ENCODE measurements around the gene FUS. TPM values are rescaled to one million over a fixed set of nuclear protein-coding genes. Genes with fewer than 3 reads are reported as not detected.
"Not testable (repeated sequence)": the region's sequence is repeated elsewhere in the genome, so short reads cannot be mapped to it uniquely, and the experiment has no call there.

Gene FUS
- total and polyA plus RNA-seq, 3 experiments from 2014 or later = 163 to 671 (median 621) TPM

GRCh38 chr16:31134091-31134571 is 45.8 kb upstream of the FUS start:
- H3K27ac Mint-ChIP-seq = peak overlapping the region in 1 of 8 donors; percentile 53
- CTCF ChIA-PET = interaction anchor here (0.6 kb wide), 1 partner anchor 107 kb away, joined by 4 read pairs; no protein-coding TSS in a partner anchor
- POLR2A ChIA-PET = no interaction called here
- no peaks in the 10 kb centered on the region for H3K9me3 Mint-ChIP-seq
- no peak for DNase-seq
- no peak overlapping the region for H3K4me3 Mint-ChIP-seq
- peak overlapping the region; percentile 61 for H3K27ac ChIP-seq (ENCODE audit: low read depth, low read length)
- H3K27me3 ChIP-seq (ENCODE audit: insufficient read depth, low read length, poor library complexity, severe bottlenecking) = no peaks in the 10 kb centered on the region
- H3K4me3 ChIP-seq (ENCODE audit: low read length) = no peak overlapping the region
- H3K36me3 Mint-ChIP-seq = peaks cover 0 to 42% (median 4%) of the 10 kb centered on the region in 3 donors
- H3K4me1 ChIP-seq (ENCODE audit: insufficient read depth, low read length) = no peaks in the 10 kb centered on the region
- no peaks in the 10 kb centered on the region for H3K36me3 ChIP-seq (ENCODE audit: insufficient read depth, low read length)
- H3K27me3 Mint-ChIP-seq = peaks cover 0 to 2% of the 10 kb centered on the region in 2 donors
- H3K4me1 Mint-ChIP-seq = peaks cover 0 to 2% (median 0%) of the 10 kb centered on the region in 3 donors
- H3K9me3 ChIP-seq (ENCODE audit: low read length) = no peaks in the 10 kb centered on the region

- no peaks in the 10 kb centered on the region for H3K9me3 Mint-ChIP-seq
- peaks cover 0 to 2% of the 10 kb centered on the region in 2 donors for H3K27me3 Mint-ChIP-seq
- peaks cover 0 to 2% (median 0%) of the 10 kb centered on the region in 3 donors for H3K4me1 Mint-ChIP-seq
- Histone ChIP-seq H3K4me3 (ENCODE audit: low read length) (no peak overlapping the region), H3K27ac (ENCODE audit: low read depth, low read length) (peak overlapping the region; percentile 61), H3K36me3 (ENCODE audit: insufficient read depth, low read length) (no peaks in the 10 kb centered on the region), H3K27me3 (ENCODE audit: insufficient read depth, low read length, poor library complexity, severe bottlenecking) (no peaks in the 10 kb centered on the region), H3K4me1 (ENCODE audit: insufficient read depth, low read length) (no peaks in the 10 kb centered on the region), H3K9me3 (ENCODE audit: low read length) (no peaks in the 10 kb centered on the region)
- ChIA-PET POLR2A (no interaction called here), CTCF (interaction anchor here (0.6 kb wide), 1 partner anchor 108 kb away, joined by 4 read pairs; no protein-coding TSS in a partner anchor)
- peaks cover 0 to 35% (median 4%) of the 10 kb centered on the region in 3 donors for H3K36me3 Mint-ChIP-seq
- no peak for DNase-seq
- no peak overlapping the region for H3K4me3 Mint-ChIP-seq
- H3K27ac Mint-ChIP-seq = no peak overlapping the region
These were observed 45.1 kb upstream of the FUS start for GRCh38 chr16:31134625-31135534.

GRCh38 chr16:31135535-31136286 is 44.2 kb upstream of the FUS start, which contains the start of gene PRSS8:
Gene PRSS8 (minus strand): TSS chr16:31135727. CDS start chr16:31135498, 229 bp downstream.
- no peak within 1 kb of the TSS for H3K4me3 Mint-ChIP-seq
- no peaks in the 10 kb centered on the region for H3K36me3 ChIP-seq (ENCODE audit: insufficient read depth, low read length)
- POLR2A ChIA-PET = no interaction called here
- H3K4me1 Mint-ChIP-seq = peaks cover 0 to 2% (median 0%) of the 10 kb centered on the region in 3 donors
- peaks cover 0 to 28% (median 0%) of the 10 kb centered on the region in 3 donors for H3K36me3 Mint-ChIP-seq
- no peaks in the 10 kb centered on the region for H3K9me3 ChIP-seq (ENCODE audit: low read length)
- H3K4me1 ChIP-seq (ENCODE audit: insufficient read depth, low read length) = no peaks in the 10 kb centered on the region
- no peaks in the 10 kb centered on the region for H3K27me3 ChIP-seq (ENCODE audit: insufficient read depth, low read length, poor library complexity, severe bottlenecking)
- peak within 1 kb of the TSS in 1 of 8 donors; percentile 37 for H3K27ac Mint-ChIP-seq
- peaks cover 0 to 2% of the 10 kb centered on the region in 2 donors for H3K27me3 Mint-ChIP-seq
- H3K27ac ChIP-seq (ENCODE audit: low read depth, low read length) = peak within 1 kb of the TSS; percentile 61
- DNase-seq = no peak
- H3K9me3 Mint-ChIP-seq = no peaks in the 10 kb centered on the region
- H3K4me3 ChIP-seq (ENCODE audit: low read length) = no peak within 1 kb of the TSS
- CTCF ChIA-PET = no interaction called here

GRCh38 chr16:31136287-31136662 is 43.7 kb upstream of the FUS start:
- Mint-ChIP-seq H3K27me3 (peaks cover 0 to 2% of the 10 kb centered on the region in 2 donors), H3K4me3 (no peak overlapping the region), H3K4me1 (peaks cover 0 to 2% (median 0%) of the 10 kb centered on the region in 3 donors), H3K9me3 (no peaks in the 10 kb centered on the region), H3K36me3 (peaks cover 0 to 22% (median 0%) of the 10 kb centered on the region in 3 donors), H3K27ac (peak overlapping the region in 1 of 8 donors; percentile 37)
- no peak overlapping the region for H3K4me3 ChIP-seq (ENCODE audit: low read length)
- H3K9me3 ChIP-seq (ENCODE audit: low read length) = no peaks in the 10 kb centered on the region
- POLR2A ChIA-PET = no interaction called here
- H3K27me3 ChIP-seq (ENCODE audit: insufficient read depth, low read length, poor library complexity, severe bottlenecking) = no peaks in the 10 kb centered on the region
- CTCF ChIA-PET = no interaction called here
- DNase-seq = no peak
- H3K4me1 ChIP-seq (ENCODE audit: insufficient read depth, low read length) = no peaks in the 10 kb centered on the region
- no peak overlapping the region for H3K27ac ChIP-seq (ENCODE audit: low read depth, low read length)
- H3K36me3 ChIP-seq (ENCODE audit: insufficient read depth, low read length) = no peaks in the 10 kb centered on the region

- H3K27me3 Mint-ChIP-seq; H3K36me3 ChIP-seq (ENCODE audit: insufficient read depth, low read length); H3K9me3 Mint-ChIP-seq; DNase-seq; H3K27ac Mint-ChIP-seq; H3K27me3 ChIP-seq (ENCODE audit: insufficient read depth, low read length, poor library complexity, severe bottlenecking); H3K4me3 Mint-ChIP-seq; POLR2A ChIA-PET; H3K9me3 ChIP-seq (ENCODE audit: low read length); H3K4me1 Mint-ChIP-seq; H3K4me3 ChIP-seq (ENCODE audit: low read length); H3K4me1 ChIP-seq (ENCODE audit: insufficient read depth, low read length); H3K27ac ChIP-seq (ENCODE audit: low read depth, low read length); CTCF ChIA-PET: not testable (repeated sequence)
- peaks cover 0 to 16% (median 0%) of the 10 kb centered on the region in 3 donors for H3K36me3 Mint-ChIP-seq
These were observed 43.0 kb upstream of the FUS start for GRCh38 chr16:31136822-31137499.

GRCh38 chr16:31138621-31139578 is 41.0 kb upstream of the FUS start:
- Histone ChIP-seq H3K9me3 (ENCODE audit: low read length) (no peaks in the 10 kb centered on the region), H3K36me3 (ENCODE audit: insufficient read depth, low read length) (no peaks in the 10 kb centered on the region), H3K4me1 (ENCODE audit: insufficient read depth, low read length) (peaks cover 19% of the 10 kb centered on the region), H3K27ac (ENCODE audit: low read depth, low read length) (no peak overlapping the region), H3K27me3 (ENCODE audit: insufficient read depth, low read length, poor library complexity, severe bottlenecking) (no peaks in the 10 kb centered on the region), H3K4me3 (ENCODE audit: low read length) (no peak overlapping the region)
- Mint-ChIP-seq H3K9me3 (no peaks in the 10 kb centered on the region), H3K36me3 (no peaks in the 10 kb centered on the region), H3K27ac (no peak overlapping the region), H3K27me3 (no peaks in the 10 kb centered on the region), H3K4me3 (no peak overlapping the region), H3K4me1 (peaks cover 6 to 14% (median 7%) of the 10 kb centered on the region in 3 donors)
- ChIA-PET POLR2A (no interaction called here), CTCF (interaction anchor here (1.1 kb wide), 1 partner anchor 9 kb away, joined by 3 read pairs; no protein-coding TSS in a partner anchor)
- DNase-seq = no peak

GRCh38 chr16:31141071-31141469 is 38.9 kb upstream of the FUS start:
- H3K9me3 ChIP-seq (ENCODE audit: low read length); H3K36me3 ChIP-seq (ENCODE audit: insufficient read depth, low read length); H3K27me3 ChIP-seq (ENCODE audit: insufficient read depth, low read length, poor library complexity, severe bottlenecking); H3K4me3 ChIP-seq (ENCODE audit: low read length); H3K27me3 Mint-ChIP-seq; DNase-seq; H3K9me3 Mint-ChIP-seq; H3K36me3 Mint-ChIP-seq; H3K4me3 Mint-ChIP-seq: not testable (repeated sequence)
- H3K27ac ChIP-seq (ENCODE audit: low read depth, low read length) = peak overlapping the region; percentile 61
- Mint-ChIP-seq H3K4me1 (peaks cover 5 to 14% (median 6%) of the 10 kb centered on the region in 3 donors), H3K27ac (peak overlapping the region in 1 of 8 donors; percentile 14)
- POLR2A ChIA-PET = interaction anchor here (2.3 to 3.1 kb wide), 2 partner anchors 23 to 61 kb away, joined by 9 to 59 read pairs; partner anchors contain the start of genes KAT8 and PYCARD
- CTCF ChIA-PET = interaction anchor here (1.9 to 3.5 kb wide), 3 partner anchors 23 to 318 kb away, joined by 10 to 34 read pairs (median 18); partner anchors contain the start of genes ARMC5 and KAT8
- peaks cover 19% of the 10 kb centered on the region for H3K4me1 ChIP-seq (ENCODE audit: insufficient read depth, low read length)

Measured in CD8-positive, alpha-beta memory T cell (primary cell).